GM18909 (cell line): ENCODE measurements around the gene HOXB7.

ENCODE experiments used
- ATAC-seq: cut with Tn5 transposase; IDR thresholded peaks from one replicate; pipeline ENCODE4 v1.9.1; 2021; ENCODE audit warnings: mild to moderate bottlenecking; ENCODE audit not compliant: unreplicated experiment, poor library complexity

The HOXB7 gene

GRCh38 chr17:48586355-48587258 lies 24.2 kb downstream of the HOXB7 start:
- ATAC-seq: no peak

- ATAC-seq: no peak
These were observed 26.5 kb downstream of the HOXB7 start for GRCh38 chr17:48584223-48584741.

- ATAC-seq: no peak
These were observed 27.1 kb downstream of the HOXB7 start for GRCh38 chr17:48583708-48584222.

GRCh38 chr17:48582750-48583069 lies 28.1 kb downstream of the HOXB7 start:
- no peak for ATAC-seq

- ATAC-seq: no peak
These were observed 30.9 kb downstream of the HOXB7 start for GRCh38 chr17:48579760-48580554.

GRCh38 chr17:48579471-48579759 lies 31.4 kb downstream of the HOXB7 start:
- no peak for ATAC-seq

- no peak for ATAC-seq
These were observed 32.0 kb downstream of the HOXB7 start for GRCh38 chr17:48578616-48579470.

GRCh38 chr17:48577946-48578615 lies 32.7 kb downstream of the HOXB7 start, which contains the start of gene HOXB4:
Gene HOXB4, minus strand, starts transcription at chr17:48578350. Its CDS starts 31 bp downstream, at chr17:48578319.
- no peak for ATAC-seq

GRCh38 chr17:48577330-48577945 lies 33.4 kb downstream of the HOXB7 start:
- ATAC-seq: no peak

- no peak for ATAC-seq
These were observed 34.1 kb downstream of the HOXB7 start for GRCh38 chr17:48576479-48577309.

GRCh38 chr17:48575673-48576478 lies 34.9 kb downstream of the HOXB7 start:
- ATAC-seq: no peak

- ATAC-seq: no peak
These were observed 35.7 kb downstream of the HOXB7 start for GRCh38 chr17:48575066-48575582.

GRCh38 chr17:48574505-48575065 lies 36.2 kb downstream of the HOXB7 start:
- ATAC-seq: no peak

GRCh38 chr17:48571826-48572417 lies 38.9 kb downstream of the HOXB7 start:
- ATAC-seq: no peak

- no peak for ATAC-seq
These were observed 39.6 kb downstream of the HOXB7 start for GRCh38 chr17:48571024-48571818.
